Measurements from ENCODE around the gene RASGEF1B.
A peak's percentile ranks its signal among the peaks of the same experiment; 100 is the strongest.

DNA sequence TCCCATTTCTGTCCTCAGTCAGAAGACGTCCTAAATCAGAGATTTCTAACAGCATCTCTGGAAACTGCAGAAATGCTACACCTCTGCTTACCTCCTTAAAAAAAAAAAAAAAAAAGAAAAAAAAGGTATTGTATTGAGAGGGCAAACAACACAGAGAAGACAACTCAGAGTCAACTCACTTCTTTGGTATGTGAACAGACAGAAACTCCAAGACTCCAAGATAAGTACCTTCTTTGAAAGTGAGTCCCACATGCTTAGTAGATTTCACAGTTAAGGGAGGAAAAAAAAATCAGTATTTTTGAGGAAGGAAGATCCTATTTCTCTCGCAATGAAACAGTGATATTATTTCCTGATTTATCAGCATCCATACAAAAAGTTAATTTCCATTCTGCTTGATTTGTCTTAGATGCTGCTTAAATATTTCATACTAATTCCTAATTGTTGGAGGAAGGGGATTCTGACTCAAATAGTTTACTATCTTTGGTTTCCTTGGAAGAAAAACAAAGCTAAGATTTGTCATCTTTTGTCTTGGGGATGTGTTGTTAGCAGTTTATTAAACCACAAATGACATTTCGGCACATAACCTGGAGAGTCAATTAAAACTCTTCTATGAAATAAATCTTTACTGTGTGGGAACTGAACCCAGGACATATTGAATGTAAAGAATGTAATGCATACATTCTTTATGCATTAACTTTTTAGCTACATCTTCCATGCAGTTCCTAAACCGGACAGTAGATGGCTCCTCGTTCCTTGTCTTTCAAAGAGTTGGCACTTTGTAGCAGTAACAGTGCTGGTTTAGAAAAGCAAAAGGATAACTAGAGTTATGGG lies 4.7 kb downstream of the RASGEF1B start:
- TF ChIP-seq, protein P1, sequence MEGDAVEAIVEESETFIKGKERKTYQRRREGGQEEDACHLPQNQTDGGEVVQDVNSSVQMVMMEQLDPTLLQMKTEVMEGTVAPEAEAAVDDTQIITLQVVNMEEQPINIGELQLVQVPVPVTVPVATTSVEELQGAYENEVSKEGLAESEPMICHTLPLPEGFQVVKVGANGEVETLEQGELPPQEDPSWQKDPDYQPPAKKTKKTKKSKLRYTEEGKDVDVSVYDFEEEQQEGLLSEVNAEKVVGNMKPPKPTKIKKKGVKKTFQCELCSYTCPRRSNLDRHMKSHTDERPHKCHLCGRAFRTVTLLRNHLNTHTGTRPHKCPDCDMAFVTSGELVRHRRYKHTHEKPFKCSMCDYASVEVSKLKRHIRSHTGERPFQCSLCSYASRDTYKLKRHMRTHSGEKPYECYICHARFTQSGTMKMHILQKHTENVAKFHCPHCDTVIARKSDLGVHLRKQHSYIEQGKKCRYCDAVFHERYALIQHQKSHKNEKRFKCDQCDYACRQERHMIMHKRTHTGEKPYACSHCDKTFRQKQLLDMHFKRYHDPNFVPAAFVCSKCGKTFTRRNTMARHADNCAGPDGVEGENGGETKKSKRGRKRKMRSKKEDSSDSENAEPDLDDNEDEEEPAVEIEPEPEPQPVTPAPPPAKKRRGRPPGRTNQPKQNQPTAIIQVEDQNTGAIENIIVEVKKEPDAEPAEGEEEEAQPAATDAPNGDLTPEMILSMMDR (IDR thresholded peaks at IDR 0.05) = peak; percentile 63 to 99 (median 98)
- peak in 1 of 2 donors; percentile 13 for TF ChIP-seq POLR2A (IDR thresholded peaks at IDR 0.05)
